Putamen (tissue), 1 donor: ENCODE measurements around the gene MAP1LC3A.
"Not testable (repeated sequence)": the region's sequence is repeated elsewhere in the genome, so short reads cannot be mapped to it uniquely, and the experiment has no call there.

ENCODE experiments used
- DNase-seq: peaks from one replicate; pipeline ENCODE4 v3.0.0-alpha.2; 2016; ENCODE audit warnings: low spot score

The MAP1LC3A gene

DNA sequence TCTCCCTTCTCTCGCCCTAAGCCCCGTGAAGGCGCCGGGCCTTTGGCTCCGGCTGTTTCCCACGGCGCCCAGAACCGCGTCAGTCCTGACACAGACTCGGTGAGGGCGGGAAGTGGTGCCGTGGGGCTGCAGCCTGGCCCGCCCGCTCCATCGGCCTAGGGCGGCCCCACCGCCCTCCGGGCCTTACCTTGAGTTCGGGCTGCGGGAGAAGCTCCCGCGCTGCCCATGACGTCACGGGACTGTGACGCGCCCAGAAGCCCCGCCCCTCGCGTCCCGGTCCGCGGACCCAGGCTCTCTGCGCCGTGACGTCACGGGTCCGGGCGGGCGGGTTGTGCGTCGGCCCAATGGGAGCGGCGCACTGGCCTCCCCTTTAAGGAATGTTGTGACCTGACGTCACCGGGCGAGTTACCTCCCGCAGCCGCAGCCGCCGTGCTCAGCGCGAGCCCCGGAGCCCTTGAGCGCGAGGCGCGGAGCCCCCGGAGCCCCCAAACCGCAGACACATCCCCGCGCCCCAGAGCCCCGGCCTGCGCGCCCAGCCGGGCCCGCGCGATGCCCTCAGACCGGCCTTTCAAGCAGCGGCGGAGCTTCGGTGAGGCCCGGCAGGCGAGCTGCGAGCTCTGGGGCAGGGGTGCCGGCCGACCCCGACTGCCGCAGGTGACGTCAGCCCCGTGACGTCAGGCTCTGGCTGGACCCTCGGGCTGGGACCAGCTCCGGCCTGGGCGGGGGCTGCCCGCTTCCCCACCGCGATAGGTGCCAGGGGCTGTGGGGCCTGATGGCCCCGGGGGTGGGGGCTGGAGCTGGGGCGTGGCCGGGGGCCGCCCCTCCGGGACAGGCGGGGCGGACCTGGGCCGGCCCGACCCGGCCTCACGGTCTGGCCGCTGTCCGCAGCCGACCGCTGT, at the start of gene MAP1LC3A:
Gene MAP1LC3A, plus strand, starts transcription at position 399 of the 899 bp plus-strand sequence. Its CDS starts 151 bp downstream, at position 550.
- peak; percentile 95 for DNase-seq

DNA sequence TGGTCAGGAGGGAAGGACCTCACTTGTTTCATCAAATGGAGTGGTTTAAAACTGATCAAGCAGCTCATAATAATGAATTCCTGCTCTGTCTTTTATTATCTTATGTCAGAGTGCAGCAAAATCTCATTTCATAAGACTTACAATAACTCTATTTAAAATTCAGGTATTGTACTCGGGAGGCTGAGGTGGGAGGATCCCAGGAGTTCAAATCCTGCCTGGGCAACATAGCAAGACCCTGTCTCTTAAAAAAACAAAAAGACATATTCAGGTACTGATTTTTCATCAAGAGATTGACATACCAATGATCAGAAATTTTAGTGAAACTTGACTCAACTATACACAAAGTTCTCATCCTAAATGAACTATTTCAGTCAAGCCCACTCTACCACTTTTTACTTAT, 47.9 kb upstream of the MAP1LC3A start:
- DNase-seq = no peak

DNA sequence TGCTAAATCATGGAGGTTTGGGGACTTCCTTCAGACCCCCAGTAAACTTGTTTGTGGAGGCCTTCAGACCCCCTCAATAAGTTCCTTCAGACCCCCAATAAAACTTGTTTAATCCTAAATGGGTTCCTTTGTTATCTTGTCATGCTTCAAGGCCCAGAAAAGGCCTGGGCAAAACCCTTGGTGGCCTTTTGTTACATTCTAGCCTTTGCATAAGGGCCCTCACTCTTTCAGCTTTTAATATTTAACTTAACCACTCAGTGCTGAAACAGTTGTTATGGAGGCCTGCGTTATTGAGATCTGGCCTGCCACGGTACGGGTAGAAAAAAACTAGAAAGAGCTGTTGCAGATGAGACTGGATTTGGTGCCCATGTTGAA, 46.6 kb upstream of the MAP1LC3A start:
- no peak for DNase-seq

DNA sequence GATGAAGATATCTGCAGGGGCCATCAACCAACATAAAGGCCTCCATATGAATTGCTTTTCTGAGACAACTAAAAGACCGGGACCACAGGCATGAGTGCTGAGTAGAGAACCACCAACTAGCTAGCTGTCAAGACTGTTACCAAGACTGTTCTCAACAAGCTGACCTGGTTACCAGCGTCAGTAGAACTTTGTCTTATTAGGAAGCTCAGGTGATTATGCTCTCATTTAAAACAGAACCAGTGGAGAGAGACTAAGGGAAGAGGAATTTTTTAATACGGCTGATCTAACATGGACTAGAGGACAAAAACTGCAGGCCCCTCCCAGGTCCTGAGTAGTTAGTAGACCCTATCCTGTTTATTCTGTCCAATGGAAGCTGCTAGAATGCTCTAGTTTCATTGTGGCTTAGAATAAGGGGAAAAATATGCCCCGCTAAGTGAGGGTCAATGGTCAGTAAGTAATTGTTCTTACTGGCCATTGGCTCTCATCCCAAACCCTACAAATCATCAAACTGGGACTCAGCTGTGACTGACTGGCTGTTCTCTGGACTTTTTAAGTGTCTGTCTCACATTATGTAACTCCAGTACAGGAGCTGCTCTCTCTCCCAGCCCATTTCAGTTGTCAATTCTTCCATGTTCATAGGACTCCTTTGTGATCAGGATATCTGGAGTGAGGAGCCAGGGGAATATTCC, 46.1 kb upstream of the MAP1LC3A start:
- no peak for DNase-seq

DNA sequence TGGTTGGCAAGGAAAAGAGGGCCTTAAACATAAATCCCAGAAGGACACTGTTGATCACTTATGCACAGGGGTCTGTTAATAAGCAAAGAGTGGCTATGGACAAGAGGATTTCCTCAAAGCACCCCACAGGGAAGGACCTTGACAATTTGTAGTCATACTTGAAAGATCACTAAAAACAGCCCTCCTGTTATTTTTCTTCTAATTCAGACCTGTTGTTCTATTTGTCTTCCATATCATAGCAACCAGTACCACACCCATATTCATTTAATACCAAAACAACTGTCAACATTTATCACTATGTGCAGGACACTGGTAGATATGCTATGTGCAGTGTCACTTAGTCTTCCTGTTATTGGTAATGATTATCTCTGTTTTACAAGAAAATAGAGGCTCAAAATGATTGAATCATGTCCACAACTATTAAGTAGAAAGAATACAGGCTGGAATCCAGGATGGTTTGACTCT, 45.5 kb upstream of the MAP1LC3A start:
- no peak for DNase-seq

DNA sequence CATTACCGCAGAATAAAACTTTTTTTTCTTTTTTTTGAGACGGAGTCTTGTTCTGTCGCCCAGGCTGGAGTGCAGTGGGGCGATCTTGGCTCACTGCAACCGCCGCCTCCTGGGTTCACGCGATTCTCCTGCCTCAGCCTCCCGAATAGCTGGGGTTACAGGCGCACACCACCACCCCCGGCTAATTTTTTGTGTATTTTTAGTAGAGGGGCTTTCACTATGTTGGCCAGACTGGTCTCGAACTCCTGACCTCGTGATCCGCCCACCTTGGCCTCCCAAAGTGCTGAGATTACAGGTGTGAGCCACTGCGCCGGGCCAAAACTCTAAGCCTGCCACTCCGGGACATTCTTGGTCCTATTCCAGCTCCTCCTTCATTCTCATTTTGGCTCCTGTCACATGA, 44.5 kb upstream of the MAP1LC3A start:
- not testable (repeated sequence) for DNase-seq

DNA sequence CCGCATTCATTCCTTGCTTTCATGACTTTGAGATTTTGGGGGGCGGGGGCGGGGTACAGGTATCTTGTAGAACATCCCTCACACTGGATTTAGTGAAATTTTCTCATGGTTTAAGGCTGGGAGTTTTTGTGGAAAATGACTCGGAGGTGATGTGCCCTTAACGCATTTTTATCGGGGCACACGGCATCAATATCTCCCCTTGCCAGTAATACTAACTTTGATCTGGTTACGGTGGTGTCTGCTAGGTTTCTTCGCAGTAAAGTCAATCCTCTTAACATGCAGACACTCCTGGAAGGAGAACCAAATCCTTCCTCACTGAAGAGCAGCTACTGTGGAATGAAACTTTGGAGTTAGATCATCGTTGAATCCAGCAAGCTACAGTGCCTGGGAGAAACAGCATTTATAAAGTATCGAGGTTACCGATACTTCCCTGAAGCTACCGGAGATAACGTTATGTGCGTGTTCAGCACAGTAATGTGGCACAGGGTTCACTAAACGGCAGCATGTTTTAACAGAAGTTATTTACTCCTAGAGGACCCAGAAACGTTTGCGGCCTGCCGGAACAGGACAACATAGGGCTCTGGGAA, 43.5 kb upstream of the MAP1LC3A start:
- no peak for DNase-seq

DNA sequence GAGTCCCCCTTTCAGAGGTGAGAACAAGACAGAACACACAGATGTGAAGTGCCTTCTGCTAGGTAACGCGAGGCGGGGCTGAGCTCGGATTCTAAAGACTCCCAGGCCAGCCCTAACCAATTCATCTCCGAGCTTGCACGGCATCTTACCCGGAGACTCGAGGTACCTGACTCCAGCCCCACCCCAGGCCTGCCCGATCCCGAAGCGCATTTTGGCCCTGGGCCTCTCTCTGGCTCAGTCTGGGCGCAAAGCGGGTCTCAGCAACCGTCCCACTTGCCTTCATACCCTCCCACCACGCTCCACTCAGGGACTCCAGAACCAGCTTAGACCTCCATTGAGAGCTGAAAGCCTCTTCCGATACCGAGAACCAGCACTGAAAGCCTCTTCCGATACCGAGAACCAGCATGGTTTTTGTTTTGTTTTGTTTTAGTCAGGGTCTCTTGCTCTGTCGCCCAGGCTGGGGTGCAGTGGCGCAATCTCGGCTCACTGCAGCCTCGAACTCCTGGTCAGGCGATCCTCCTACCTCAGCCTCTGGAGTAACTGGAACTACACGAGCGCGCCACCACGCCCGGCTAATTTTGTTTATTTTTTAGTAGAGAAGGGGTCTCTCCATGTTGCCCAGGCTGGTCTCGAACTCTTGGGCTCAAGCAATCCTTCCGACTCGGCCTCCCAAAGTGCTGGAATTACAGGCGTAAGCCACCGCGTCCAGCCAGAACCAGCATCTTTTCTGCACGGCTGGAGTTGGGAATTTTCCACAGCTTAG, 42.9 kb upstream of the MAP1LC3A start:
- DNase-seq = peak; percentile 68

DNA sequence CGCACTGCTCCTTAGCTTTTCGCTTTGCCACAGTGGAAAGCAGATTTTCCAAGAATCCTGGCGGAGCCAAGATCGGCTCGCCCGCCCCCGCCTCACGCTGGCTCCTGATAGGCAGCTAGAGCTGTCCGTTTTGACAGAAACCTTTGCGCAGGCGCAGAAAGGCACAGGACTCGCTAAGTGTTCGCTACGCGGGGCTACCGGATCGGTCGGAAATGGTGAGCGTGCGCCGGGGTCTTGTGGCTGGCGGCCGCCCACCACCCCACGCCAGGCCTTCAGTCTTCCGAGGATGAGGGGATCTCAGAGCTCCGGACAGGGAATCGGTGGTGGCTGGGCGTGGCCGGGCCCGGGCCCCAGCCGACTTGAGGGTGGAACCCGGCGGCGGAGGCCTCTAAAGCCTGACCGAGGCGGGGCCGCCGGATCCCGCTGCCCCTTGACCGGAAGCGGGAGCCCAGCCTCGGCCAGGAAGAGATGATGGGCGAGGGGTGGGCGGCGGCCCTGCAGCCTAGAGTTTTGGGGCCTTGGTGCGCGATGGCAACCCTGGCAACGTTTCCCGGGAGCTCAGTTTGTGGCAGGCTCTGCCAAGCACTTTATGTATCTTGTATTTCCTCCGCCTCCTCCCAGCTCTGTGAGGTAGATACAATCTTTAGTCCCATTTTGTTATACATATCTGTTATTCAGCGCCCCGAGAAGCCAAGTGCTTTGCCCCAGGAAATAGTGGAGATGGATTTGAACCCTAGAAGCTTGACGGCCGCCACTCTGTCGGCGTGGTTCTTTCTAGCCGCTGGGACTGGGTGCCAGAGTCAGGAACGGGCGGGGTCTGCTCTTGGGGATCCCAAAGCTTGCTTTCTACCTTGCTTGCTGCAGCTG, 42.0 kb upstream of the MAP1LC3A start, which contains the start of gene DYNLRB1:
Gene DYNLRB1, plus strand, starts transcription at position 176 of the 867 bp plus-strand sequence. Its CDS starts 37 bp downstream, at position 213.
- peak; percentile 96 for DNase-seq

DNA sequence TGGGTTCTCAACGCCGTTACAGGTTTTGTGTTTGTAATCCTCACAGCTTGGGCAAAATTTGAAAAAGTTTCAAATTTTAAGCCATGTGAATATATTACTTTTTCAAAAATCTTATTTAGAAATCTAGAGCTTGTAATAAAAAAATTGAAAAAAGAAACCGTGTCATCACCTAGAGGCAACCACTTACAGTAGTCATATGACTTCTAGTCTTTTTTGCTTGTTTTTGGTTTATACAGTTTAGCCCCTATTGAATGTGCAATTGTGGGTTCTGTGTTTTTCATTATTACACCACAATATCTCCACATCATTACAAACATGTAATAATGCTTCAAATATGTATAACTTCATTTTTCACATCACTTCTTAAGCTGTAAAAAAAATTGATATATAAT, 41.4 kb upstream of the MAP1LC3A start:
- DNase-seq = no peak

DNA sequence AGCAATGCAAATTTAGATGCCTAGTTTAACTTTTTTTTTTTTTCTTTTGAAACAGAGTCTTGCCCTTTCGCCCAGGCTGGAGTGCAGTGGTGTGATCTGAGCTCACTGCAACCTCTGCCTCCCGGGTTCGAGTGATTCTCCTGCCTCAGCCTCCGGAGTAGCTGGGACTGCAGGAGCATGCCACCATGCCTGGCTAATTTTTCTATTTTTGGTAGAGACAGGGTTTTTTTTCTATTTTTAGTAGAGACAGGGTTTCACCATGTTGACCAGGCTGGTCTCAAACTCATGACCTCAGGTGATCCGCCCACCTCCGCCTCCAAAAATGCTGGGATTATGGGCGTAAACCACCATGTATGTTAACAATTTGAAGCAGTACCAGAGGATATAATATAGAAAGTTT, 39.7 kb upstream of the MAP1LC3A start:
- DNase-seq = not testable (repeated sequence)

DNA sequence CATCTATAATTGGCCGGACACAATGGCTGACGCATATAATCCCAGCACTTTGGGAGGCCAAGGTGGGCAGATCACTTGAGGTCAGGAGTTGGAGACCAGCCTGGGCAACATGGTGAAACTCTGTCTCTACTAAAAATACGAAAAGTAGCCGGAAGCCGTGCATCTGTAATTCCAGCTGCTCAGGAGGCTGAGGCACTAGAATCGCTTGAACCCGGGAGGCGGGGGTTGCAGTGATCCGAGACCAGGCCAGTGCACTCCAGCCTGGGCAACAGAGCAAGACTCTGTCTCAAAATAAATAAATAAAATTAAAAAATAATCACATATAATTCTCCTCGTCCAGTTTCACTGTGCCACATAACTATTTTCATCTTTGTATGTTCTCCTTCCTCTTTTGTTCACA, 38.7 kb upstream of the MAP1LC3A start:
- not testable (repeated sequence) for DNase-seq

DNA sequence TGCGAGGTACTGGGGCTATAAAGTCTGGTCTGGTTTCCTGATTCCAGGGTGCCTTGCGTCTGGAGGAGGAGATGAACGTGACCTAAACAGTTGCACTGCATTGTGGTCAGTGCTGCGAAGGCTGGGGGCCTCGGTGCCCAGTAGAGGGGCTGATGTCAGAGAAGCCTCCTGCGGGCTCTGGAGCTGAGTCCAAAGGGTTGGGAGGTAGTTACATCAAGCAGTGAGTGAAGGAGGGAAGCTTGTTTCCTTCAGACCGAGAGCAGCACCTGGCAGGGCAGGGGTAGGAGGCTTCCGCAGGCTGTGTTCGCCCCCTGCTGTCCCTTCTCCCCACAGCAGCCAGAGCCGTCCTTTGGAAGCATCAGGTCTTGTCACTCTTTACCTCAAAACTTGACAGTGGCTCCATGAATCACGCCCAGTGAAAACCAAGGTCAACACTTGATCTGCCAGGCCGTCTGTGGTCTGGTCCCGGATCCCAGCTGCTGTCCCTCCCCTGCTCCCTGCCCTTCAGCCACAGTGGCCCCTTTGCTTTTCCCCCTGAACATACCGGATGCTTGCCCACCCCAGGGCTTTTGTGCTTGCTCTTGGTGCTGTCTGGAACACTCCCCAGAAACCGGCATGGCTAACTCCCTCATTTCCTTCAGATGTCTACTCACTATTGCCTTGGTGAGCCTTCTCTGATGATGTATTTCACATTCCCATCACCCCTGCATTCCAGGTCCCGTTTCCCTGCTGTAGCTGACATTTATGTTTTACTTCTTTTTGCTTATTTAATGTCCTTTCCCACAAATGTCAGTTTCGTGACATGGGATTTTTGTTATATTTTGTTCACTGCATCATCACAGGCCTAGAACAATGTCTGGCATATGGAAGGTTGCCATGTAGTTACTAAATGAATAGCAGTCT, 35.3 kb upstream of the MAP1LC3A start:
- DNase-seq = peak; percentile 54

DNA sequence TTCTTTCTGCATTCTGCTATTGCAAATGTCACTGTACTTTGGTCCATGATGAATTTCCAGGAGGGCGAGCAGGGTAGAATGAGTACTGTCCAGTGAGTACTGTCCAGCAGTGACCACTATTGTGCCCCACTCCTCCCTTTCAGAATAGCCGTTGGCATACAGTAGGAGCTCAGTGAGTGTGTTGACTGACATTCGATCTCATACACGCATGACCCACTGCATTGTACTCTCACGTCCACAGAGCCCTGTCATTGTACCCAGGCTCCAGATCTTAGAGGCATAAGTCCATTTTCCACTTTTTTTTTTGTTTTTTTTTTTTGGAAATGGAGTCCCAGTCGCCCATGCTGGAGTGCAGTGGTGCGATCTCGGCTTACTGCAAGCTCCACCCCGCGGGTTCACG, 34.1 kb upstream of the MAP1LC3A start:
- DNase-seq = no peak

DNA sequence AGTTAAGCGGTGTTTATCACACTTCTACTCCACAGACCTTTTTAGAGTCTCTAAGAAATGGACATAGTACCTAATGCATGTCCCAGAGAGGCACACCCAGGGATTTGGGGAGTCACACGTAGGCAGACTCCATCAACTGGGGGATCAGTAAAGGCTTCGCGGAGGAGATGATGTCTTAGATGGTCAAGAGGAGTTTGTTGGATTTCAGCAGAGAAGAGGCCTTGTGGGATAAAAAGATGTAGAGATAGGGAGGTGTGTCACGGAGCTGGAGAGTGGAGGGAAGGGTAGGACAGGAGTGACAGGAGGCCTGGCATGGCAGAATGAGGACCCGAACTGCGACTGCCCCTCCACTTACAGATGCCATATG, 33.2 kb upstream of the MAP1LC3A start:
- DNase-seq = peak; percentile 45

DNA sequence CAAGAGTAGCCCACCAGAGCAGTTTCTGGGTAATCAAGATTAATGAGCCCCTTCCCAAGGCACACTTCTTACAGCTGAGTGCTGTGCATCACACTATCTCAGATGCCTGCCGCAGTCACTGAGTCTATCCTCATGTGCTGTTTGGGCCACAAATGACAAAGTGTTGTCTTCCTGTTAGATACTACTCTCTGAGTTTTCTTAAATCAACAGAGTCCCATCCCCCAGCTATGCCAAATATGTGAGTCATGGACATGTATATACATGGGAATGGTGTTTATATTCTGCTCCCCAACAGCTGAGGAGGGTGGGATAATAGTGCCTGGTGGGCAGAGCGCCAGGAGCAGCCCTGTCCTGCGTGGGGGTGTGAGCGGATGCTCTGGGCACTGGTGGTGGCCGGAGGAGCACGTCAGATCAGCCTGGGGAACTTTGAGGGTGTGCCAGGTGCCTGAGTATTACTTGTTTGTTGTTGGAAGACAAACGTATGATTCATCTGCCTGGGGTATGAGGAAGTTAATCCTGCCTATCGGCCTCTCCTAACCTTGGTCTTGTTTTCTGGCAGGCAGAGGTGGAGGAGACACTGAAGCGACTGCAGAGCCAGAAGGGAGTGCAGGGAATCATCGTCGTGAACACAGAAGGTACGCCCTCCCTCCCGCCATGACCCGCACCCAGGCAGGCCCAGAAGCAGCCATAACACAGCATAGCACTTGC, 32.7 kb upstream of the MAP1LC3A start:
- peak; percentile 62 for DNase-seq

DNA sequence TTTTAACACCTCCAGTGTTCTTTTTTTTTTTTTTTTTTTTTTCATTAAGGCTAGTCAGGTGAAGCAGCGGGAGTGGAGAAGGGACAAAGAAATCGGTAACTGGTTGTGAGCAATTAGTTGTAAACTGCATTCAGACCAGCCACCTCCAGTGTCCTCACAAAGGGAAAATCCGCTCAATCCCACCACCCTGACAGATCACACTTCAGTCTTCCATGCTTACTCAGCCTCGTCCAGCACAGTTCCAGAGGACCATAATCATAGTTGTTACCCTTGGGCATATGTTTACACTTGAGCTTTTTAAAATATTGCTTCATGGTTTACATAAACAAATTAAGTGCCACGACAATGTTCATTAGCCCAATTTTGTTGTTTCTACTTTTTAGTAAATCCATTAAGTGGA, 32.1 kb upstream of the MAP1LC3A start:
- DNase-seq = no peak

DNA sequence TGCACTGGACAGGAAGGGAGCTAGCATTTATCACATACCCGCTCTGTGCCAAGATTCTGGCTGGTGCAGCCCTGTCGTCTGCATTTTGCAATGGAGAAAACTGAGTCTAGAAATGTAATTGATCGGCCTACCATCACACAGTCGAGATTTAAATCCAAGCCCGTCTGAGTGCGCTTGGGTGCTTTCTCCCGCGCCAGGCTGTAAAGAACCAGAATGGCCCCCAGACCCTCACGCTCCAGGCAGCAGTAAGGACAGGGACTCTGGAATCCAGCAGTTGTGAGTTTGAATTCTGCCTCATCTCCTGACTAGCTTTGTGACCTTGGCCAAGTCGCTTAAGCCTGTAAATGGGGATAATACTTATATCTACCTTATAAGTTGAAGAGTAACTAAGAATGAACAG, 31.5 kb upstream of the MAP1LC3A start:
- no peak for DNase-seq

DNA sequence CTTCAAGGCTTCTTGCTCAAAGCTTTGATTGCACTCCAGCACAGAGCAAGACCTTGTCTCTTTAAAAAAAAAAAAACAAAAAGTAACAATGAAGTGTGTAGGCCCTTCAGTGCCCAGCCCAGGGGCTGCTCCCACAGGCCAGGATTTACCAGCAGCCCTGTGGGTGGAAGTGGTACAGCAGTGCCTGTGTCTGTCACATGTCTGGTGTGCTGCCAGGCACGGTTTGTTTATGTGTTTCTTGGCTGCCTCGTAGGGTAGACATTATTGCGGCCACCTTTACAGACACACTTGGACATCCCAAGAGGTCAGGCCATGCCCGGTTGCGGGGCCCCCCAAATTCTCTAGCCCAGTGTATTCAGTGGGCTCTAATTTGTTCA, 29.6 kb upstream of the MAP1LC3A start:
- DNase-seq = peak; percentile 45
